K562 (cell line): ENCODE measurements around the gene SRL. TPM values are rescaled to one million over a fixed set of nuclear protein-coding genes. Genes with fewer than 3 reads are reported as not detected.

Experiments used
- ATAC-seq: fragments of 200-7000 bp; cut with Tn5 transposase; 3 replicates; pipeline ENCODE4 v1.9.1; 2020; ENCODE audit warnings: moderate library complexity
- BruUV-seq: library from RNA; stranded (reverse); fragments of 400-500 nt; replicated peaks from 2 replicates; lab custom pipeline; 2021; lab: Mats Ljungman, UMichigan
- CTCF ChIA-PET: fragments of 300-600 bp; formaldehyde crosslinking; extraction: SDS; loops from one replicate; lab custom pipeline; 2021; ENCODE audit warnings: low intra/inter-chr PET ratio; lab: Yijun Ruan, JAX
- POLR2A ChIA-PET: fragments of 300-600, 350-650 bp; sonication (Branson Sonifier 250); formaldehyde crosslinking; extraction: SDS; loops from one replicate; lab custom pipeline; 2021; ENCODE audit warnings: antibody characterized with exemption, inconsistent platforms; lab: Yijun Ruan, JAX
- DNase-seq, 4 experiments: peaks; one replicate each; pipeline versions ENCODE4 v3.0.0 to v3.0.0-alpha.2; 2011 to 2018; ENCODE audit warnings: low spot score in 3 of 4, mixed read lengths in 3 of 4; ENCODE audit errors: extremely low read depth in 1 of 4
- FAIRE-seq: peaks from 2 replicates; lab custom pipeline; 2011; peaks lifted over from hg19 to GRCh38; lab: Jason Lieb, UNC
- H2AFZ ChIP-seq: 2 replicates; pipeline ENCODE4 v1.6.0; 2011; ENCODE audit warnings: low read depth, low read length, control low read depth, inconsistent platforms
- H3K27ac ChIP-seq: fragments of 200-600 bp; 3 replicates; pipeline ENCODE4 v1.8.0; 2011; ENCODE audit warnings: low read depth, mild to moderate bottlenecking, control low read depth, inconsistent platforms, low read length, moderate library complexity, mixed read lengths; ENCODE audit errors: extremely low read depth
- H3K27me3 ChIP-seq, 2 experiments: fragments of 300-600 bp in 1 of 2; 2 replicates in 1 of 2; 3 replicates in 1 of 2; pipeline versions ENCODE4 v1.6.0 to v1.8.0; 2011; ENCODE audit warnings: inconsistent platforms in 2 of 2, low read length in 2 of 2, mild to moderate bottlenecking in 1 of 2, mixed read lengths in 1 of 2, moderate library complexity in 1 of 2; ENCODE audit not compliant: control insufficient read depth in 2 of 2, insufficient read depth in 2 of 2
- H3K36me3 ChIP-seq: fragments of 300-600 bp; 3 replicates; pipeline ENCODE4 v1.8.0; 2011; ENCODE audit warnings: mild to moderate bottlenecking, low read length, inconsistent platforms; ENCODE audit not compliant: control insufficient read depth, insufficient read depth
- H3K4me1 ChIP-seq, 2 experiments: fragments of 200-600 bp in 1 of 2; replicated peaks in 1 of 2; 2 replicates in 1 of 2; 3 replicates in 1 of 2; pipeline versions ENCODE4 v1.5.1 to v1.8.0; 2011; ENCODE audit warnings: inconsistent platforms in 2 of 2, low read length in 2 of 2, mild to moderate bottlenecking in 1 of 2, mixed read lengths in 1 of 2, moderate library complexity in 1 of 2; ENCODE audit not compliant: control insufficient read depth in 2 of 2, insufficient read depth in 2 of 2
- H3K4me2 ChIP-seq: 2 replicates; pipeline ENCODE4 v1.6.1; 2011; ENCODE audit warnings: low read length, control low read depth, inconsistent platforms, mixed read lengths; ENCODE audit not compliant: insufficient read depth
- H3K4me3 ChIP-seq: fragments of 200-600 bp; sonication (generic), shearing (Covaris generic); 2 replicates; pipeline ENCODE4 v1.5.1; 2016; ENCODE audit warnings: control low read depth, inconsistent platforms
- H3K79me2 ChIP-seq: fragments of 200-600 bp; 3 replicates; pipeline ENCODE4 v1.8.0; 2011; ENCODE audit warnings: low read length, inconsistent platforms; ENCODE audit not compliant: control insufficient read depth, insufficient read depth
- H3K9ac ChIP-seq, 2 experiments: 2 replicates each; pipeline versions ENCODE4 v1.6.0 to v1.6.1; 2011; ENCODE audit warnings: low read depth in 2 of 2, low read length in 2 of 2, control low read depth in 1 of 2, inconsistent platforms in 1 of 2, mild to moderate bottlenecking in 1 of 2, mixed read lengths in 1 of 2; ENCODE audit not compliant: insufficient read depth in 1 of 2
- H3K9me1 ChIP-seq: one replicate; pipeline ENCODE4 v1.6.0; 2011; ENCODE audit warnings: inconsistent platforms, mild to moderate bottlenecking, low read length, moderate library complexity; ENCODE audit not compliant: control insufficient read depth, insufficient read depth
- H3K9me3 ChIP-seq: replicated peaks from 2 replicates; pipeline ENCODE4 v1.5.1; 2011; ENCODE audit warnings: low read depth, low read length, inconsistent platforms; ENCODE audit not compliant: control insufficient read depth, insufficient read depth
- H4K20me1 ChIP-seq: replicated peaks from 2 replicates; pipeline ENCODE4 v1.6.1; 2011; ENCODE audit warnings: low read length, inconsistent platforms, mixed read lengths; ENCODE audit not compliant: control insufficient read depth, insufficient read depth
- ADNP ChIP-seq: fragments of 200-800 bp; sonication (Bioruptor generic); IDR thresholded peaks from 2 replicates; pipeline ENCODE4 v1.6.1; 2016; ENCODE audit warnings: missing genetic modification characterization, missing compliant biosample characterization
- HDAC8 ChIP-seq: fragments of 450-650 bp; IDR thresholded peaks from 2 replicates; pipeline ENCODE4 v1.6.1; 2016; ENCODE audit warnings: mild to moderate bottlenecking, missing genetic modification characterization, moderate library complexity, missing compliant biosample characterization
- HINFP ChIP-seq: fragments of 450-650 bp; conservative IDR thresholded peaks from 2 replicates; pipeline ENCODE4 v1.6.1; 2016; ENCODE audit warnings: missing genetic modification characterization, low read depth, mild to moderate bottlenecking, control low read depth, missing compliant biosample characterization
- HMBOX1 ChIP-seq: sonication (generic); IDR thresholded peaks from 2 replicates; pipeline ENCODE4 v1.6.1; 2016
- IRF1 ChIP-seq: sonication (generic); formaldehyde crosslinking; IDR thresholded peaks from 2 replicates; pipeline ENCODE4 v1.8.0; 2022; ENCODE audit warnings: missing genetic modification reagents, mild to moderate bottlenecking, borderline replicate concordance
- KDM5B ChIP-seq: fragments of 200-600 bp; sonication (generic); IDR thresholded peaks from 2 replicates; pipeline ENCODE4 v1.6.1; 2012; ENCODE audit warnings: low read depth, mild to moderate bottlenecking, moderate library complexity, low read length, control low read depth, inconsistent platforms; ENCODE audit not compliant: insufficient replicate concordance
- PKNOX1 ChIP-seq: fragments of 450-650 bp; IDR thresholded peaks from 2 replicates; pipeline ENCODE4 v1.6.1; 2016
- RFX5 ChIP-seq: IDR thresholded peaks from 2 replicates; pipeline ENCODE4 v1.6.1; 2011; ENCODE audit warnings: low read depth, mild to moderate bottlenecking, improper control_type of control experiment, low read length
- SMAD1 ChIP-seq: fragments of 150-350 bp; IDR thresholded peaks from 2 replicates; pipeline ENCODE4 v1.6.1; 2014; ENCODE audit warnings: low read length, low read depth; ENCODE audit not compliant: partially characterized antibody
- TFAP4 ChIP-seq: sonication (generic); formaldehyde crosslinking; IDR thresholded peaks from 2 replicates; pipeline ENCODE4 v1.8.0; 2022; ENCODE audit warnings: missing genetic modification reagents, mild to moderate bottlenecking, moderate library complexity, borderline replicate concordance
- ZNF146 ChIP-seq: IDR thresholded peaks from one replicate; pipeline ENCODE4 v1.6.1; 2018; ENCODE audit warnings: missing compliant biosample characterization; ENCODE audit not compliant: unreplicated experiment
- ZNF24 ChIP-seq: fragments of 450-650 bp; IDR thresholded peaks from 2 replicates; pipeline ENCODE4 v1.6.1; 2016
- WGBS: fragments of 100-300 bp; shearing (Covaris generic); methylation state at CpG from one replicate; pipeline ENCODE4 v1.1.6; 2016; ENCODE audit warnings: low coverage, mixed read lengths; ENCODE audit not compliant: insufficient coverage; ENCODE audit errors: missing lambda C conversion rate; 5-methylcytosine and 5-hydroxymethylcytosine counted together
- in situ Hi-C: fragments of 300-500 bp; cut with MboI; formaldehyde crosslinking; loops from 4 replicates; pipeline ENCODE4 v1.15.0; 2018; ENCODE audit warnings: inconsistent platforms, mixed read lengths
- intact Hi-C: fragments of 100-400 bp; cut with micrococcal nuclease; formaldehyde crosslinking; loops from 2 replicates; pipeline ENCODE4 v1.14.2; 2022
- polyA plus RNA-seq, 8 experiments: library from polyadenylated mRNA; depleted of rRNA in 4 of 8; stranded (reverse) in 5 of 8; unstranded in 3 of 8; fragments of >200 nt; fragmentation: Nextera tagmentation in 2 of 8; fragmentation: Illumina TruSeq in 1 of 8; extraction: Ambion mirVana in 2 of 8; extraction: Trizol in 1 of 8; gene quantifications; 2 replicates each; pipeline versions ENCODE4 v1.2.1 to v1.2.3, GENCODE V29; 2011 to 2014; ENCODE audit warnings: inconsistent platforms in 1 of 8, missing spikeins in 1 of 8
- total RNA-seq, 7 experiments: library from RNA; depleted of rRNA in 6 of 7; stranded (reverse); fragments of >200 nt in 6 of 7; fragmentation: Illumina TruSeq in 2 of 7; extraction: Trizol in 2 of 7; gene quantifications; 2 replicates each; pipeline versions ENCODE4 v1.2.1 to v1.2.3, GENCODE V29; 2011 to 2021; ENCODE audit warnings: low replicate concordance in 1 of 7

SRL gene
- total and polyA plus RNA-seq, 9 of the 15 experiments (the other 6 are each of a cell fraction or from before 2014, with no cell fraction given) = 0.01 TPM; not detected in 8

GRCh38 chr16:4180511-4180910 lies 61.4 kb downstream of the SRL start (continued):
- TF ChIP-seq TFAP4 = no peak
- no peak for TF ChIP-seq ADNP (tag)
- TF ChIP-seq IRF1 (CRISPR knock-in tag) = no peak
- no peak for TF ChIP-seq HDAC8 (tag)
- TF ChIP-seq KDM5B = no peak
- TF ChIP-seq HINFP (tag) = no peak

- no peak overlapping the region for H3K4me2 ChIP-seq
- no peak overlapping the region for H2AFZ ChIP-seq
- TF ChIP-seq ZNF24 (peak; percentile 87), HMBOX1 (0 out of 2 replicates have a peak, but pooled peaks have one; percentile 30), RFX5 (no peak), SMAD1 (no peak), ZNF146 (CRISPR knock-in tag) (peak; percentile 51), PKNOX1 (0 out of 2 replicates have a peak, but pooled peaks have one; percentile 37)
- H3K27ac ChIP-seq = no peak overlapping the region
- in situ Hi-C loops = no loop called here
- intact Hi-C loops = no loop called here
- H3K9me1 ChIP-seq = peaks cover 3% of the 10 kb centered on the region
- 21% methylated on average over 8 of the region's 8 CpGs for WGBS
- peaks cover 4% of the 10 kb centered on the region; the same call in 1 of the 3 replicates for H3K79me2 ChIP-seq
- no peaks in the 10 kb centered on the region for H4K20me1 ChIP-seq
- ATAC-seq (no peak), FAIRE-seq (peak; percentile 42), DNase-seq (no peak)
- H3K4me1 ChIP-seq = peaks cover 16 to 26% of the 10 kb centered on the region in 2 experiments; a peak in 4 of 5 replicates
- H3K9ac ChIP-seq = no peak overlapping the region
- ChIA-PET CTCF (no interaction called here), POLR2A (interaction anchor here (0.6 to 1.4 kb wide), 5 partner anchors 10 to 146 kb away, joined by 3 to 4 read pairs (median 3); no protein-coding TSS in a partner anchor)
- H3K9me3 ChIP-seq = no peaks in the 10 kb centered on the region
- no peak overlapping the region for H3K4me3 ChIP-seq
- BruUV-seq = no TSS peak
- peaks cover 0 to under 1% of the 10 kb centered on the region in 2 experiments; a peak in 2 of 5 replicates for H3K27me3 ChIP-seq
- no peaks in the 10 kb centered on the region for H3K36me3 ChIP-seq
These were observed 62.1 kb downstream of the SRL start for GRCh38 chr16:4179763-4180260.
